ENCODE data around the gene ZNF438.

Gene ZNF438

GRCh38 chr10:30940256-30940655 is 91.4 kb downstream of the ZNF438 start:
- TF ChIP-seq REST (IDR thresholded peaks at IDR 0.05; ENCODE audit: insufficient replicate concordance, low read depth) (no peak), CTCF (IDR thresholded peaks at IDR 0.05; ENCODE audit: insufficient read depth, low read length) (no peak), GABPA (IDR thresholded peaks at IDR 0.05; ENCODE audit: low read depth) (no peak), POLR2AphosphoS5 (IDR thresholded peaks at IDR 0.05; ENCODE audit: low read depth) (no peak), SPI1 (IDR thresholded peaks at IDR 0.05; ENCODE audit: borderline replicate concordance, low read depth) (no peak)
- Histone ChIP-seq H3K4me3 (replicated peaks; ENCODE audit: insufficient read depth, low read length) (no peak overlapping the region), H3K27ac (replicated peaks) (no peak overlapping the region), H3K27me3 (ENCODE audit: insufficient read depth, poor library complexity, severe bottlenecking) (no peaks in the 10 kb centered on the region)
- no peak for DNase-seq (ENCODE audit: low read depth in 1 of 2, low spot score in 1 of 2)

GRCh38 chr10:30939643-30940251 is 91.9 kb downstream of the ZNF438 start:
- TF ChIP-seq CTCF (IDR thresholded peaks at IDR 0.05; ENCODE audit: insufficient read depth, low read length) (no peak), GABPA (IDR thresholded peaks at IDR 0.05; ENCODE audit: low read depth) (no peak), POLR2AphosphoS5 (IDR thresholded peaks at IDR 0.05; ENCODE audit: low read depth) (no peak), REST (IDR thresholded peaks at IDR 0.05; ENCODE audit: insufficient replicate concordance, low read depth) (no peak), SPI1 (IDR thresholded peaks at IDR 0.05; ENCODE audit: borderline replicate concordance, low read depth) (no peak)

GRCh38 chr10:30935078-30935477 is 96.6 kb downstream of the ZNF438 start:
- TF ChIP-seq POLR2AphosphoS5 (IDR thresholded peaks at IDR 0.05; ENCODE audit: low read depth) (no peak), SPI1 (IDR thresholded peaks at IDR 0.05; ENCODE audit: borderline replicate concordance, low read depth) (no peak), GABPA (IDR thresholded peaks at IDR 0.05; ENCODE audit: low read depth) (no peak), CTCF (IDR thresholded peaks at IDR 0.05; ENCODE audit: insufficient read depth, low read length) (no peak), REST (IDR thresholded peaks at IDR 0.05; ENCODE audit: insufficient replicate concordance, low read depth) (no peak)
- no peak overlapping the region for H3K27ac ChIP-seq (replicated peaks)
- H3K4me3 ChIP-seq (replicated peaks; ENCODE audit: insufficient read depth, low read length), result no peak overlapping the region
- DNase-seq (ENCODE audit: low read depth in 1 of 2, low spot score in 1 of 2), result no peak
- no peaks in the 10 kb centered on the region for H3K27me3 ChIP-seq (ENCODE audit: insufficient read depth, poor library complexity, severe bottlenecking)

More at GRCh38 chr10:30939643-30940251, 91.9 kb downstream of the ZNF438 start:
- Histone ChIP-seq H3K27ac (replicated peaks) (no peak overlapping the region), H3K27me3 (ENCODE audit: insufficient read depth, poor library complexity, severe bottlenecking) (no peaks in the 10 kb centered on the region), H3K4me3 (replicated peaks; ENCODE audit: insufficient read depth, low read length) (no peak overlapping the region)
- no peak for DNase-seq (ENCODE audit: low read depth in 1 of 2, low spot score in 1 of 2)
